Hepatocyte (in vitro differentiated cells): ENCODE data around the gene TBX18.

Experiments
- CTCF ChIP-seq: fragments of 200-600 bp; sonication (generic); IDR thresholded peaks from 2 replicates; pipeline ENCODE4 v1.5.1; 2016; ENCODE audit warnings: antibody characterized with exemption, mild to moderate bottlenecking; ENCODE audit not compliant: poor library complexity
- EZH2 ChIP-seq: fragments of 200-600 bp; sonication (generic); IDR thresholded peaks from 2 replicates; pipeline ENCODE4 v1.6.1; 2016; ENCODE audit warnings: antibody characterized with exemption, mild to moderate bottlenecking, borderline replicate concordance
- EZH2phosphoT487 ChIP-seq: fragments of 200-600 bp; sonication (generic); IDR thresholded peaks from one replicate; pipeline ENCODE4 v1.6.1; 2018; ENCODE audit warnings: antibody characterized with exemption, mild to moderate bottlenecking, low read depth, moderate library complexity; ENCODE audit not compliant: unreplicated experiment, severe bottlenecking

DNA sequence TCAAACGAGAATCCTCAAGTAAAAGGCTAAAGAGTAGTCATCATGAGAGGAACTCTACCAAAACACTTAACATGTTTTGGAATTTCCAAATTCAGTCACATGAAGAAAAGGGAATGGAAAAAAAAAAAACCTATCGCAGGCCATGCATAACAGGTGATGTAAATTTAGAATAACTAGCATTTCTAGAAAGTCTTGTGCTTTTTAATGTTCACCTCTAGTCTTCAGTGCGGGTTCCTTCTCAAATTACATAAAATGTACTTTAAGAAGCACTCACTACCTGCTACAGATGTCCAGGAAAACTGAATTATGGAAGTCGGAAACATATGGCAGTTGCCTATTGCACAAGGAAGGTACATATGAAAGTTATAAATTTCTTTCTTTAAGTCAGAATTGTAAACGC is 6.1 kb upstream of the TBX18 start:
- TF ChIP-seq EZH2: no peak
- no peak for TF ChIP-seq CTCF
- TF ChIP-seq EZH2phosphoT487: no peak
